Measurements from ENCODE around the gene WDR13.
"Not testable (repeated sequence)": the region's sequence is repeated elsewhere in the genome, so short reads cannot be mapped to it uniquely, and the experiment has no call there.

The WDR13 gene

DNA sequence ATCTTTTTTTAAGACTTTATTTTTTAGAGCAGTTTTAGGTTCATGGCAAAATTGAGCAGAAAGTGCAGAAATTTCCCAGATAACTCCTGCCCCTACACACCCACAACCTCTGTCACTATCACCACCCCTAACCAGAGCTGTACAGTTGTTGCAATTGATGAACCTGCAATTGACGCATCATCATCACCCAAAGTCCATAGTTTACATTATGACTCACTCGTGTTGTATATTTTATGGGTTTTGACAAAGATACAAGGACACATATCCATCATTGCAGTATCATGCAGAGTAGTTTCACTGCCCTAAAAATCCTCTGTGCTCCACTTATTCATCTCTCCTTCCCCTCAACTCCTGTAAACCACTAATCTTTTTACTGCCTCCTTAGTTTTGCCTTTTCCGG lies 51.8 kb downstream of the WDR13 start:
- Mint-ChIP-seq H3K27me3 (no peaks in the 10 kb centered on the region), H3K9me3 (no peaks in the 10 kb centered on the region), H3K4me3 (no peak overlapping the region), H3K27ac (no peak overlapping the region), H3K4me1 (ENCODE audit: low read depth in 2 of 2) (peaks cover 0 to 3% of the 10 kb centered on the region in 2 donors), H3K36me3 (ENCODE audit: insufficient read depth) (no peaks in the 10 kb centered on the region)
- ATAC-seq (replicated peaks) (no peak), DNase-seq (no peak)

DNA sequence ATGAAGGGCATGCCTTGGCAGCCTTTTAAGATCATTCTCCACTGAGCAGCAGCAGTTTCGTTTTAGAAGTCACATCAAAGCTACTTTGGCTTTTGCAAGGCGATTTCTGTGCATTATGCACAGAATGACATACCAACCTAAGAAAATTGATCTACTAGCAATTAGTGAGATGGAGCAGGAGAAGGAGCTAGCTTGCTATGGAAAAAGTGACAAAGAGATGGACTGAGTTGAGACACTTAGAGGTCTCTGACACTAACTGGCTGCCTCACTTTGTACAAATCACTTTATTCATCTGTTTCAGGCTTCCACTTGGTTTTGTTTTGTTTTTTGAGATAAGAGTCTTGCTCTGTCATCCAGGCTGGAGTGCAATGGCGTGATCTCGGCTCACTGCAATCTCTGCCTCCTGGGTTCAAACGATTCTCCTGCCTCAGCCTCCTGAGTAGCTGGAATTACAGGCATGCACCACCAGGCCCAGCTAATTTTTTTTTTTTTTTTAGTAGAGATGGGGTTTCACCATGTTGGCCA lies 54.8 kb downstream of the WDR13 start:
- not testable (repeated sequence) for H3K9me3 Mint-ChIP-seq; H3K4me3 Mint-ChIP-seq; ATAC-seq (replicated peaks); H3K4me1 Mint-ChIP-seq (ENCODE audit: low read depth in 2 of 2); DNase-seq; H3K27ac Mint-ChIP-seq; H3K27me3 Mint-ChIP-seq; H3K36me3 Mint-ChIP-seq (ENCODE audit: insufficient read depth)

DNA sequence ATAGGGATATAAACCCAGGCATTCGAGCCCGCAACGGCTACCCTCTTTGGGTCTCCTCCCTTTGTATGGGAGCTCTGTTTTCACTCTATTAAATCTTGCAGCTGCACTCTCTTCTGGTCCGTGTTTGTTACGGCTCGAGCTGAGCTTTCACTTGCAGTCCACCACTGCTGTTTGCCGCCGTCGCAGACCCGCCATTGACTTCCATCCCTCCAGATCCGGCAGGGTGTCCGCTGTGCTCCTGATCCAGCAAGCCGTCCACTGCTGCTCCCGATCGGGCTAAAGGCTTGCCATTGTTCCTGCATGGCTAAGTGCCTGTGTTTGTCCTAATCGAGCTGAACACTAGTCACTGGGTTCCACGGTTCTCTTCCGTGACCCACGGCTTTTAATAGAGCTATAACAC lies 57.5 kb downstream of the WDR13 start:
- H3K9me3 Mint-ChIP-seq; H3K36me3 Mint-ChIP-seq (ENCODE audit: insufficient read depth); H3K4me1 Mint-ChIP-seq (ENCODE audit: low read depth in 2 of 2); H3K27ac Mint-ChIP-seq; ATAC-seq (replicated peaks); H3K27me3 Mint-ChIP-seq; H3K4me3 Mint-ChIP-seq; DNase-seq: not testable (repeated sequence)
